Heart right ventricle (tissue), 16 donors: ENCODE measurements around the gene MRPL51. TPM values are rescaled to one million over a fixed set of nuclear protein-coding genes. Genes with fewer than 3 reads are reported as not detected.

Source experiments
- ATAC-seq, 8 donors: fragments of 200-7000 bp; cut with Tn5 transposase; one replicate each; pipeline ENCODE4 v1.9.1; 2020; ENCODE audit warnings: mild to moderate bottlenecking in 8 of 8, moderate library complexity in 8 of 8, moderate number of reproducible peaks in 1 of 8
- DNase-seq, 2 donors: peaks; one replicate each; pipeline ENCODE4 v3.0.0-alpha.2; 2020
- H3K27ac ChIP-seq, 10 donors: fragments of 200-600 bp; sonication (generic) in 2 of 10; one replicate each; pipeline versions ENCODE4 v1.5.0 to v1.8.0; 2020 to 2022; ENCODE audit warnings: mild to moderate bottlenecking in 3 of 10
- H3K27me3 ChIP-seq, 7 donors: fragments of 200-600 bp; one replicate each; pipeline ENCODE4 v1.8.0; 2021 to 2022; ENCODE audit warnings: mild to moderate bottlenecking in 2 of 7
- H3K36me3 ChIP-seq, 9 donors: fragments of 200-600 bp; sonication (generic) in 1 of 9; one replicate each; pipeline versions ENCODE4 v1.5.0 to v1.8.0; 2020 to 2022; ENCODE audit warnings: mild to moderate bottlenecking in 2 of 9
- H3K4me1 ChIP-seq, 9 donors: fragments of 200-600 bp; sonication (generic) in 1 of 9; one replicate each; pipeline versions ENCODE4 v1.5.0 to v1.8.0; 2020 to 2022; ENCODE audit warnings: mild to moderate bottlenecking in 4 of 9
- H3K4me3 ChIP-seq, 10 donors: fragments of 200-600 bp; sonication (generic) in 2 of 10; one replicate each; pipeline versions ENCODE4 v1.5.0 to v1.8.0; 2020 to 2022; ENCODE audit warnings: mild to moderate bottlenecking in 7 of 10, moderate library complexity in 2 of 10
- H3K9me3 ChIP-seq, 11 donors: fragments of 200-600 bp in 10 of 11; sonication (generic) in 2 of 11; one replicate each; pipeline versions ENCODE4 v1.5.0 to v1.8.0; 2013 to 2022; ENCODE audit warnings: mild to moderate bottlenecking in 2 of 11, control low read depth in 1 of 11, moderate library complexity in 1 of 11
- CTCF ChIP-seq, 9 donors: fragments of 200-600 bp; sonication (generic) in 2 of 9; IDR thresholded peaks; one replicate each; pipeline versions ENCODE4 v1.5.0 to v1.8.0; 2021 to 2022; ENCODE audit warnings: antibody characterized with exemption in 9 of 9, mild to moderate bottlenecking in 5 of 9, moderate library complexity in 1 of 9
- WGBS, 2 donors: extraction: QIAGEN DNeasy Blood & Tissue Kit; methylation state at CpG; one replicate each; pipeline ENCODE4 v1.1.7; 2013; ENCODE audit warnings: inconsistent platforms in 1 of 2; 5-methylcytosine and 5-hydroxymethylcytosine counted together
- intact Hi-C, 10 donors: fragments of 100-400 bp; cut with DNase I; formaldehyde crosslinking; loops; one replicate each; pipeline versions ENCODE4 v1.11.1 to v1.14.2; 2022
- polyA plus RNA-seq, 2 donors: library from polyadenylated mRNA; stranded (reverse); fragments of 200-250 nt; gene quantifications; one replicate each; pipeline ENCODE4 v1.2.3, GENCODE V29; 2013
- total RNA-seq, 10 donors: library from RNA; stranded (reverse); fragmentation: NEBNext Ultra II Directional in 3 of 10; extraction: Animal tissue kit (Norgen Biotek cat#: 25700) in 3 of 10; gene quantifications; one replicate each; pipeline versions ENCODE4 v1.2.1 to v1.2.4, GENCODE V29; 2021 to 2023
- donor health status: Arrhythmogenic right ventricular cardiomyopathy.
- donor health status: ischemic (EF 13 %, LVEDD 7.1; RV severe dilation, severe dysfunction).
- donor health status: healthy with polysubstance abuse.
- donor health status: DM: no; HTN: yes; CAD: no.
- donor health status: DM: no; HTN: no; CAD: no.
- donor health status: ischemic (EF 25% LVEDD 6.9; RV normal size, moderate dysfunction).
- donor health status: ischemic (EF 25% LVEDD 5.7; RV mildly dilated, moderate dysfunction).
- donor health status: healthy.
- donor health status: DM: yes; HTN: yes; CAD: no.
- donor health status: Ischemic cardiomyopathy.
- donor health status: ischemic (EF 35%, LVEDD 5.7; RV mildly dilated, moderate dysfunction).
- donor health status: nonischemic (EF 11% LVEDD 7.7; RV severe dilation, severe dysfunction).
- donor health status: DM: yes; HTN: yes; CAD: no.
- donor health status: PGD.
- donor health status: ischemic (EF 29% LVEDD 5.4; RV normal size, mild dysfunction).
- donor health status: nonischemic (EF 23%, LVEDD 6.1; RV moderate dilation, normal function).

Gene MRPL51
- total and polyA plus RNA-seq, 12 donors = 123 to 300 (median 250) TPM

GRCh38 chr12:6452944-6453630, 40.0 kb downstream of the MRPL51 start:
- Histone ChIP-seq H3K36me3 (peaks cover 0 to 53% (median 27%) of the 10 kb centered on the region in 9 donors), H3K4me3 (peak overlapping the region in 9 of 10 donors; percentile 56 to 85 (median 66)), H3K9me3 (no peaks in the 10 kb centered on the region), H3K27me3 (no peaks in the 10 kb centered on the region), H3K4me1 (peaks cover 4 to 31% (median 27%) of the 10 kb centered on the region in 9 donors), H3K27ac (peak overlapping the region; percentile 92 to 100 (median 98))
- TF ChIP-seq CTCF (IDR thresholded peaks at IDR 0.05) = no peak
- DNase-seq (peak; percentile 35 to 47), ATAC-seq (peak; percentile 5 to 47 (median 34))
- 50 to 54% methylated on average over 17 of the region's 17 CpGs for WGBS, 2 donors
- intact Hi-C loops = loop anchor here in 1 of 10 donors (5.0 kb wide), 1 partner anchor 79 kb away; the partner anchor contains the start of gene GAPDH

- no peak for TF ChIP-seq CTCF (IDR thresholded peaks at IDR 0.05)
- Histone ChIP-seq H3K4me1 (peaks cover 4 to 31% (median 27%) of the 10 kb centered on the region in 9 donors), H3K36me3 (peaks cover 0 to 53% (median 20%) of the 10 kb centered on the region in 9 donors), H3K27ac (peak overlapping the region; percentile 92 to 100 (median 98)), H3K27me3 (no peaks in the 10 kb centered on the region), H3K4me3 (peak overlapping the region; percentile 56 to 85 (median 68)), H3K9me3 (no peaks in the 10 kb centered on the region)
- intact Hi-C loops = loop anchor here in 1 of 10 donors (5.0 kb wide), 1 partner anchor 80 kb away; the partner anchor contains the start of gene GAPDH
- 7 to 17% methylated on average over 9 of the region's 9 CpGs for WGBS, 2 donors
- ATAC-seq = peak; percentile 26 to 63 (median 41)
- peak in 1 of 2 donors; percentile 58 for DNase-seq
These were observed 40.7 kb downstream of the MRPL51 start for GRCh38 chr12:6452245-6452943.

GRCh38 chr12:6451348-6452244, 41.5 kb downstream of the MRPL51 start, which contains the start of gene TAPBPL:
Gene TAPBPL (plus strand): TSS chr12:6452042. CDS start chr12:6452249, 207 bp downstream.
- peaks cover 4 to 31% (median 27%) of the 10 kb centered on the region in 9 donors for H3K4me1 ChIP-seq
- no peak for TF ChIP-seq CTCF (IDR thresholded peaks at IDR 0.05)
- no peaks in the 10 kb centered on the region for H3K9me3 ChIP-seq
- ATAC-seq (peak; percentile 91 to 96 (median 94)), DNase-seq (peak; percentile 84 to 90)
- 0 to 2% methylated on average over 27 of the region's 27 CpGs for WGBS, 2 donors
- H3K27me3 ChIP-seq = no peaks in the 10 kb centered on the region
- peaks cover 0 to 51% (median 13%) of the 10 kb centered on the region in 9 donors for H3K36me3 ChIP-seq
- intact Hi-C loops = loop anchor here in 1 of 10 donors (5.0 kb wide), 1 partner anchor 81 kb away; the partner anchor contains the start of gene GAPDH
- peak within 1 kb of the TSS; percentile 92 to 100 (median 98) for H3K27ac ChIP-seq
- H3K4me3 ChIP-seq = peak within 1 kb of the TSS; percentile 56 to 85 (median 68)
